AG08396 (cell line): ENCODE measurements around the gene ZFPM1.

Experiments used
- DNase-seq: peaks from one replicate; pipeline ENCODE4 v3.0.0; 2012; ENCODE audit warnings: low spot score, mixed read lengths

ZFPM1 gene

DNA sequence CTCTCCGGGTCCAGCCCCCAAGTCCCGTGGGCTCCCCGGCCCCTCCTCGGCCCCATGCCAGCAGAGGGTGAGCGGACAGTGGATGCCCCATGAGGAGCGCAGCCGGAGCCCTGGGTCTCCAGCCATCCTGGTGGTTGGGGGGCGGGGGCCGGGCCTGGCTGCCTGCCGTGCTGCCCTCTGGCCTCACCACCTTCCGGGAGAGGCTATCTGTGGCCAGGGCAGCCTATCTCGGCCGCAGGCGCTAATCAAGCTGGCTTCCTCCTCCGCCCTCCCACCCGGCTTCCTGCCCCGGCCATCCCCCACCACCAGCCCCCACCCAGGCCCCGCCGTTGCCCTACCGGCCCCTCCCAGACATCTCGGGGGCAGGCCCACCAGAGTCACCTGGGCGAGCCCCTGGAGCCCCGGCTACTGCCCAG is 46.8 kb downstream of the ZFPM1 start:
- no peak for DNase-seq

DNA sequence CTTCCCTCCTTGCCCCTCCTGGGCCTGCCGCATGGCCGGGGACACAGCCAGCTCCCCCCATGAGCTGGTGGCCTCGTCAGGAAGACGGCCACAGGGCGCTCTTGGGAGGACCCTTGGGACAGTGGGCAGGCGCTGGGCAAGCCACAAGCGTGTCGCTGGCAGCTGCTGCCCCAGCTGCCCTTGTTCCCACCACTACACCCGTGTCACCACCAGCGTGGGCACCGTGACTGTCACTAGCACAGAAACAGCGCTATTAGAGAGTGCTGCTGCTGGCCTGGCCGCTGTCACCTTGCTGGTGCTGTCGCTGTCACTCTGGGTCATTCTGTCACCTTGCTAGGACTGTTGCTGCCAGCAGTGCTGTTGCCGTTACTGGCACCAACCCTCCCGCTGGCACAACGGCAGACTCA is 47.2 kb downstream of the ZFPM1 start:
- DNase-seq: no peak

DNA sequence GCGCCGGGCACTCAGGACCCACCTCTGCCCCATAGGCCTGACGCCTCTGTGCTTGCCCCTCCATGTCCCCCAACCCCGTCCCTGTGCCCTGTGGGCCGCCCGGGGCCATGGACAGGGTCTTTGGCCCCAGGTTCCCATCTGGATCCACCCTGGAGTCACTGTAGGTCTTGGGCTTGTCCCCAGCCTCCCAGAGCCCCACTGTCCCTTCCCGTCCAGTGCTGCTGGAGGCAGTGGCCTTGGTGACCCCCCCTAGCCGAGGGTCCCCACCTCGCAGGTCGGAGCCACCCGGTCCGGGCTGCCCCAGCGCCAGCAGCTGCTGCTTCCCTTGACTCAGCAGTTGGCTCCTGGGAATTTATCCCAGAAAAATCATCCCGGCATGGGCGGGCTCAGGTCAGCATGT is 49.3 kb downstream of the ZFPM1 start:
- no peak for DNase-seq

DNA sequence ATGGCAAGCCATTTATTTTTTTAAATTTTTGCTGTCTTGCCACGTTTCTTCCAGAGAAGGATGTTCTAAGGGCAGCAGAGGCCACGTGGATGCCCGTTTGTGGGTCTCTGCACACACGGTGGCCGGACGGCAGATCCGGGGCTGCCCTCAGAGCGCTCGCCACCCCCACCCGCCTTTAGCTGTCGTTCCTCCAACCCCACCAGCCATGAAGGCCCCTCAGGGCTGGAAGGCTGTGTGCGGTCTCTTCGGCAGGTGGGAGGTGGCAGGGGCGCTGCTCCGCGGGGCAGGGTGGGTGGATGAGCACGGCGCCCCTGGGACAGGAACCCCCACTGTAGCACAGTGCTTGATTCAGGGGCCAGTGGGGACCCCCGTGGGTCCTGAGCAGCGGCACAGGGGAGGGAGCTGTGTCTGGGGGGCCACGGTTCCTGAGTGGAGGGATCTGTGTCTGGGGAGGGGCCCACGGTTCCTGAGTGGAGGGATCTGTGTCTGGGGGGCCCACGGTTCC is 49.7 kb downstream of the ZFPM1 start:
- no peak for DNase-seq

DNA sequence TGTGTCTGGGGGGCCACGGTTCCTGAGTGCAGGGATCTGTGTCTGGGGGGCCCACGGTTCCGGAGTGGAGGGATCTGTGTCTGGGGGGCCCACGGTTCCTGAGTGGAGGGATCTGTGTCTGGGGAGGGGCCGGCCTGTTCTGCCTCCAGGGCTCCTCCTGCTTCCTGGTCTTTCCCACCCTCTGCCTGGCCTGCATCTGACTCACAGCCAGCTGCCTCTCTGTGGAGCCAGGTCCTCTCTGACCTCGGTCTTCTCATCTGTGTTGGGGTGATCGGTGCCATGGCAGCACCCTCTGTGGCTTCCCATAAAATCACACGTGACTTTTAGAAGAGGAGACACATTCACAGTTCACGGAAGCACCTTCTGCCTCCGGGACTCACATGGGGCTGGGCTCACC is 50.3 kb downstream of the ZFPM1 start:
- DNase-seq: no peak

DNA sequence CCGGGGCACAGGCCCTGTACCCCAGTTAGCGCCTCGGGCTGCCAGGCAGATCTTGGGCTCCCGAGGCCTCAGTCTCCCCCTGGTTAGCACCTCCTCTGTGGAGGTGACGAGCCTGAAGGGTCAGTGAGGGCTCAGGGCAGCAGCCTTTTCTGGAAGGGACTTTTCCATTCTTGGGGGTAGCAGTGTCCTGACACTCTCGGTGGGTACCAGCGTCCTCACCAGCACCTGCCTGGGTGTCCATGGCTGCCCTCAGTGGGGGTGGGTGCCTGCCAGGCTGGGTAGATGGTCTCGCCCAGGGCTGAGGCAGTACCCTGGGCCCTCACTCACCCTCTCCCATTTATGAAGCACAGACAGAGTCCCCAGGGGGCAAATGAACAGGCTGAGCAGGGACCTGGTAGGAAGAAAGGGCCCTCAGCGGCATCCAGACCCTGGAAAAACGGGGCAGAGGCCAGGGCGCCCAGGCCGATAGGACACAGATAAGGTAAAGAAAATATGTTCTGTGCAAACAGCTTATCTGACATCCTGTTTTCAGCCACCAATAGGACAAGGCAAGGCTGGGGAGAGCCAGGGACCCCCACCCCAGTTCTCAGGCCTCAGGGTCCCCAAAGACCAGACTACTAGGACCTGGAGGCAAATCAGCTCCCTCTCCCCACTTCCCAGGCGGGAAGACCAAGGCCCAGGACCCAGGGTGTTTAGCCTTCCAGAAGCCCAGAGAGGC is 50.9 kb downstream of the ZFPM1 start:
- no peak for DNase-seq

DNA sequence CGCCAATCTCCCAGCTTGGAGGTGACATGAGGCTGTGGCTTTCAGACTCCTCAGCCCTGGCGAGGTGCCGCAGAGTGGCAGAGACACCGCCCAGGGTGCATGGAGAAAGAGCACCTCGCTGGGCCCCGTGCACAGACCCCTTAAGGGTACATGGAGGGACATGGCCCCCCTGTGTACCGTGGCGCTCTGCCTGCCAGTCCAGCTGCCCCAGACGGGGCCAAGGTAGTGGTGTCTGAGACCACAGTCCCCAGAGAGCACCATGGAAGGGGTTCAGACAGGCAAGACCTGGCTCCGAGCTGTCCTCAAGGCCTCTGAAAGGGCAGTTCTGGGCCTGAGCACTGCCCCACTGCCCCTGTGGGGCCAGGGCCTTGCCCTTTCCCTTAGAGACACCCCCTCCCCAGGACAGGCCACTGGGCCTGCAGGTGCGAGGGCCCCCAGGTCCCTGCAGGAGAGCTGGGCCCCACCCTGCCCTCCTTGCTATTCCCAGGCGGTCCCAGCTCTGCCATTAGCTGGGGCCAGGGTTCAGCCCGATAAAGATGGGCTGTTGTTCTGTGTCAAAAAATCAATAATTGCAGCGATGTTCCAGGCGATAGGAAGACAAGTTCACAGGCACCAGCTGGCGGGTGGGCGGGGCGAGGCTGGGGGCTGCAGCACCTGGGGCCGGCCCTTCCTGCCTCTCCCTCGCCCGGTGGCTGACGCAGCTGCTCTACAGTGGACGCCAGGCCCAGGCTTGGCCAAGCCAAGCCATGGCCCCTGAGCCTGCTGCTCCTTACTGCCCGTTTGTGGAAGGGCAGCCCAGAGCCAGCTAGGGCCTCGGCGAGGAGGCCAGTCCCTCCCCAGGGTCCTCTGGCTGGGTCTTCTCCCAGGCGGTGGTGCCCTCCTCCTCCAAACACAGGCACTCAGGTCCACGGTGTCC is 51.7 kb downstream of the ZFPM1 start:
- no peak for DNase-seq

DNA sequence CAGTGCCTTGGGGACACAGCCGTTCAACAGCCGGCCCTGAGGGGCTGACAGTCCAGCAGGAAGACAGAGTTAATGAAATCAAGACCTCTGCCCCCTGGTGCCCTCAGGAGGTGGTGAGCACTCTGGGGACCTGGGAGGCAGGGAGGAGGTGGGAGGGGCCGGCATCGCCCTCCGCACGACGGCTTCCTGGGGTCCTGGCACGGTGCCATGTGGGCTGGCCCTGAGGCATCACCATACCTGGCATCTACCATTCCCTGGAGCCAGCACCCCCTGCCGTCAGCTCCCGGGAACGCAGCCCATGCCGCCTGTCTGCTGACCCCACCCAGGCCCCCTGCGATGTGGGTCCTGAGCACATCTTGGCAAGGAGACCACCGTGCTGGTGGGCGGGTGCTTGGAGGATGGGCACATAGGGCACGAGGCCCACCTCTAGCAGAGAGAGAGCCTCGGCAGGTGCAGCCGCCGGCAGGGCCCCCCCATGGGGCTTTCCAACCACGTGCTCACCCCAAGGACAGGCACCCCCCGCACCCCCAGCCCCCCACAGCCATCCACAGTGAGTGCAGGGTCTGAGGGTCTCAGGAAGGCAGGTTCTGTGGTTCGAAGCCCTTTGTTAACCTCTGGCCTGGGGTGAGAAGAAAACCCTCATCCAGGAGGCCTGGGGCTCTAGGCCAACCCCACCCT is 52.5 kb downstream of the ZFPM1 start:
- DNase-seq: peak; percentile 52

DNA sequence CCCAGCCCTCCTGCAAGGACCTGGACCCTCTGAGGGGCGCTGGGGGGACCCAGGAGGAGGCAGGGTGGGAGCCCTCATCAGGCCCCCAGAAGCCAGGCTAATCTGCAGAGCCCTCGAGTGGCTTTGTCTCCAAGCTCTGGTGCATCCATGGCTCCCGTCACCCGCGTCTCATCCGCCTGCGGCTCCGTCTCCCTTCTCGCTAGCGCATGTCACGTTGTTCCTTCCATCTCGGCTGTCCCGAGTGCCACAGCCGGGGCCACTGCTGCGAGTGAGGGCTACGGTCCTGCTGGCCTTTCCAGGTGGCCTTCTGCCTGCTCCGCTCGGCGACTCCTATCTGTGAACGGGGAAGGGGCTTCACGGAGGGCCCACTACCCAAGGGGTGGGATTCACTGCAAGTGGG is 53.6 kb downstream of the ZFPM1 start:
- DNase-seq: no peak

DNA sequence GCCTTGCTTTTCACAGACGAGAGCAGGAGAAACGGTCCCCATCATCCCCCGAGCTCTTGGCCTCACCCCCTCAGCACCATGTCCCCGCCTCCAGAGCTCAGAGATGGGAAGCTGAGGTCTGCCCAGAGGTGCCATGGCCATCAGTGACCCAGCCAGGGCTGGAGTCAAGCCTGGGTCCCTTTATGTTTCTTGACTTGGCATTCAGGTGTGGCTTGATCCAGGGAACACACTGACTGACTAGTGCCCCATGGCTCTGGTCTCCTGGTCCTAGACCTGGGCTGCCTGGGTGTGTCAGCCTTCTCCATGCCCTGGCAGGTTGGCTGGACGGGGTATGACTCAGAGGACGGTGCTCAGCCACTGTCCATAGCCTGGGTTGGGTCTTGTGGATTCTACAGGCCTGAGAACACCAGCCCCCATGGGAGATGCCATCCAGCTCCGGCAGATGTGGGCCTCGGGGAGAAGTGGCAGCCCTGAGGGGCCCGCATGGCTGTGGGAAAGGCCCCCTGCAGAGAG is 54.2 kb downstream of the ZFPM1 start:
- no peak for DNase-seq

DNA sequence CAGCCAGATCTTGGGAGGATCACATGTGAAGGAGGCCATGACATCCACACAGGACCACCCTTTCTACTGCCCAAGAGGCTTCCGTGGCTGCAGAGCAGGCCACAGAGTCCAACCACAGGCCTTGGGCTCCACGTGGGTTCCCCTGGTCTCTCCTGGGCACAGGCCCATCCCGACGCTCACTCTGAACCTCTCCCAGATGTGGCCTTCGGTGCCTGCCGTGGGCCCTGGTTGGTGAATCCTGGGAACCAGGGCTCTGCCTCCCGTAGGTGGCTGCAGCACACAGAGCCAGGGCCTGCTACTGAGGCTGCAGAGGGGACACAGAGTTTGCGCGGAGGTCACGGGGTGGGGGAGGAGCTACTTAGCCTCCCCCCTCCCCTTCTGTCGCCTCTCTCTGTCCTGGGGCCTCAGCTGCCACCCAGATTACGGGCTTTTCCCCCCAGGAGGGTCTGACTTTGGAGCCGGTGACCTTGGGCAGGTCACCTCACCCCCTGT is 55.3 kb downstream of the ZFPM1 start:
- DNase-seq: no peak

DNA sequence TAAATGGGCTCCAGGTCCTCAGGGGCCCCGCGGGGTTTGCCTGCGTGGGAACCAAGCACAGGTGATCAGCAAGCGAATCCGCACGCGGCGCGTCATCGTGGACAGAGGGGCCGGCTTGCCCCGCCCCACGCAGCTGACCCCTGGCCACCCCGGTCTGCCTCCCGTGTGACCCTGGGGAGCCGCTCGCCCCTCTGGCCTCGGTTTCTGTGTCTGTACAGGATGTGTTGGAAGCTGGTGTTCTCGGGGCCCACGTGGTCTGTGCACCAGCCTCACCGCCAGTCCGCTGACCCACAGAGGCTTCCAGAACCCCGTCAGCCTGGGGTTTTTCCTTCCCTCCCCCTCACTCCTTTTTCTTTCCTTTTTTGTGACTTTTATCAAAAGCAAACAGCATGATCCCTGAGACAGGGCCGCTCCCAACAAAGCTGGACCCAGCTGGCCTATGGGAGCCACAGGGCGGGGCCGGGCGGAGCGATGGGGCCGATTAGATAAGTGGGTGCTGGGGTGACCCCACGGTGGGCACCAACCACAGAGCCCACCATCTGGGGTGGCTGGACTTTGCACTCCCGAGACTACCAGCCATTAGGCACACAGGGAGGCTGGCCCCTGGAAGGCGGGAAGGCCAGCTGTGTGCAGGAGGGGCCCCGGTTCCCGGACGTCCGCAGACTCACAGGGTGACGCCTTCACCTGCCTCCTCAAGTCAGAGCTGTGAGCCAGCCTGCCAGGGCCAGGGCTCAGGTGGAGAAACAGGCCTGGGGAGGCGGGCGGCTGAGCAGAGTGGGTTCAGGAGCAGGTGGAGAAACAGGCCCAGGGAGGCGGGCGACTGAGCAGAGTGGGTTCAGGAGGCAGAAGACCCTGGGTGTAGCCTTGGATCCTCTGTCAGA is 56.0 kb downstream of the ZFPM1 start:
- DNase-seq: no peak

DNA sequence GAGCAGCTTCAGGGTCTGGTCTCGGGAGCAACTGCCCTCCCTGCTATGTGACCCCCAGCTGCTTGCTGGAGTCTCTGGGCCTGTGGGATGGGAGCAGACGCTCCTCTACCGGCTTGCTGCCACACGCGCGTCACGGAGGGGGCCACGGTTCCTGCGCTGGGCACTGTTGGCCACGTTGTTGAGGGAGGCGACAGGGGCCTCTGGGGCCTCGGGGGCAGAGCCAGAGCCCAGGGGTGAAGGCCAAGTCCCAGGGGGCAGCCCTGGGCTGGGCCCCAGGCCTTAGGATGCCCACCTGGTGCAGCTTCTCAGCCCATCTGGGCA is 56.6 kb downstream of the ZFPM1 start:
- DNase-seq: no peak

DNA sequence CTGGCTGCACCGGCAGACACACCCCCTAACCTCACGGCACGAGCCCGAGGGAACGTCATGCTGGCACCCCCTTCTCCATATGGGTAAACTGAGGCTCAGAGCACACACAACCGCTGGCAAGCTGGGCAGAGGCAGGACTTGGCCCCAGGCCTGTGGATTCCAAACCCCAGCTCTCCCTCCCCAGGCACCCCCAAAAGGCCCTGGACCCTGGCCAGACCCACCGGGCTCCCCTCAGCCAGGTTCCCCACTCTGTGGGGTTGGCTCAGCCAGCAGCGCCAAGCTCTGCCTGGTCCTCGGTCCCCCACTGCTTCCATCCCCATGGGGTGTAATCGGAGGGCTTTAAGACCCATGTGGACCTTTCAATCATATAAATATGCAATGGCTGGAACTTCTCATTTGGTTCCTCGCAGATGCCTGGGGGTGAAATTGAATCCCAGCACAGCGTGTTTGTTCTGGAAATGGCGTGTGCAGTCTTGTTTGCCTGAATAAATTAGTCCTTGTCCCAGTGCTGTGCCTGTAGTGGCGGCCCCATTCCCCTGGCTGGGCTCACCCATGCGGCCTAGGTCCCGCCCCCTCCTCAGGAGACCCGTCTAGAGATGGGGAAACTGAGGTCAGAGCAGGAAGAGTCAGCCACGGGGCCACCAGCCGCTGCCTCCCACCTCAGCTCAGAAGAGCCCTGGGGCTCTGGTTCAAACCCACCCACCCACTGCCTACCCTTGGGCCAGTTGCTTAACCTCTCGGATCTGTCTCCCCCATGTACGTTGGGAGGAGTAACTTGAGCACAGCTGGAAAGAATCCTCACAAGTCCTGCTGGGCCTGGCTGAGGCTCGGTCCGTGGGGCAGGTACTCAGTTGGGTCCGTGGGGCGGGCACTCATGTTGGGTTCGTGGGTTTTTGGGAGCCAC is 57.3 kb downstream of the ZFPM1 start:
- DNase-seq: no peak

DNA sequence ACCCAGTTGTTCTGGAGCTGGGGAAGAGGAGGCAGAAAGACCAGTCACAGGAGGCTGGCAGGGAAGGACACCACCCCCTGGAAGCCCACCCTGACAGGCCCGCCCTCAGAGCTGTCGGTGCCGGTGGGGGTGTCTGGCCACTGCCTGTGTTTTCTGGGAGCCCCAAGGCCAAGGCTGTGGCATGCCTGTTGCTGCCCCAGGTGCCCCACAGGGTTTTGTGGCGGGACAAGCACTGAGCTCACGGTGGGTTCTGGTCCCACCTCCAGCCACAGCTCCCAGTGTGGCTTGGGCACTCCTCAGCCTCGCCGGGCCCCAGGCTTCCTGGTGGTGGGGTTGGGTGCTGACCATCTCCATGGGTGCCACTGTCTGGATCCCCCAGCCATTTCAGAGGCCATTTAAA is 58.0 kb downstream of the ZFPM1 start:
- DNase-seq: no peak

DNA sequence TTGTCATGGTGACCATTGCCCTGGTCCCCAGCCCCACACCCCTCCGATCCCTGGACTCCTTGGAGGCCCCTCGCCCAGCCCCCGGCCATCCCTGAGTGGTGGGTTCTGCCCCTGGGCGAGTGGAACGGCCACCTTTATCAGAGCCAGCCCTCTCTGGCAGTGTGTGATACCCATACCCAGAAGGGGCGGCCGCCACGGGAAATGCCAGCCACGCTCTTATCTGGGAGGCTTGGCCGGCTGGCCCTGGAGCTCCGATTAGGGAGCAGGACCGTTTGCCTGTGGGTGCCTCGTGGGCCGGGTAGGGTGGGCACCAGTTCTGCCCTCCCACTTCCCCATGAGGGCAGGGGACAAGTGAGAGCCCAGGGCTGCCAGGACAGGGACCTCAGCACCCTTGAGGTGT is 58.8 kb downstream of the ZFPM1 start:
- DNase-seq: no peak

DNA sequence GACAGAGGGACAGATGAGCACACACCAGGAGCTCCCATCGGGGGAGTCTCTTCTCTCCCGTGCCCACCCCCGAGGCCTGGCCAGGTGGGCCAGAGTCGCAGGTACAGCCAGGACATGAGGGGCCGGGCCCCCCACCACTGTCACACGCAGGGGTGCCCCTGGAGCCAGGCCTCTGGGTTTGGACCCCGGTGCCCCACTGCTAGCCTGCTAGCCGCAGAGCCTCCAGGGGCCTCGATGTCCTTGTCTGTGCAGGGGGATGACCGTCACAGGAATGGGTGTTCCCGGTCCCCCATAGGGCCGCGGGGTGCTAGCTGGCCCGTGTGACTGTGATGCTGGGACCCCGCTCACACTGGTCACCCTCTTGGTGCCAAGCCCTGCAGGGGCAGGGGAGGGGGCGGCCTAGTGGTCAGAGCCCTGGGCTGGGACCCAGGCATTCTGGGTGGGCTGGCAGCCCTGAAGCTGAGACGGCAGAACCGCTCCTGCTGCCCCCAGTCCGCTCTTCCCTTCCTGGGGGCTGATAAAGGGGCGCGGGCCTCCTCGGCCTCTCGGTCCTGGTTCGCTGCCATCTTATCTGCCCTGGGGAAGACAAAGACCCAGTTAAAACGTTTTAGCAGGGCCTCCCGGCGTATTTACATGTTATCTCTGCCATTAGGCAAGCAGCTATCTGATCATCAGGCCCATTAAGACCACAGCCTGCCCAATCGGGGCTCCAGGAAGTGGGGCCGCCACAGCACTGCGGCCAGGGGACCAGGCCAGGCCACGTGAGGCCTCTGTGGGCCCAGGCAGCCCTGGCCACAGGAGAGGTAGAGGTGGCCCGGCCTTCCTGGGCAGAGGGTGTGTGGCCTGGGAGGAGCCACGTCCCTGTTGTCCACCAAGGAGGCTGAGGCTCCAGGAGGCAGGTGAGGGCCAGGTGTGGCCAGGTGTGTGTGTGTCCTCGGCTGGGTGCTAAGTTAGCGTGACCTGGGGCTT is 59.9 kb downstream of the ZFPM1 start:
- no peak for DNase-seq

DNA sequence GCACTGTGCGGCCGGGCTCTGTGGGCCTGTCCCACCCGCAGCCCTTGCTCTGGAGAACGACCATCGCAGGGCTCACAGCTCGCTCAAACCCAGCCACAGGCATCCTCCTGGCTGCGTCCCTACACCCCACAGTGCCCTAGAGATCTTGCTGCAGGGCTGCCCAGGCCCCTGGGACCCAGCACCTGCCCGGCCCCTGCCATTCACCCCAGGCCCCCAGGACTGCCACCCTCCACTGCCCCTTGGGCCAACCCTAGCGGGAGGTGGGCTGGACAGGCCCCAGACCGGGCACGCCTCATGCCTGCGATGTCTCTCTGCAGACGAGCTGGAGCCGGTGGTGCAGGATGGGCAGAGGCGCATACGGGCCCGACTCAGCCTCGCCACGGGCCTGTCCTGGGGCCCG is 61.0 kb downstream of the ZFPM1 start:
- no peak for DNase-seq
